Vagina (tissue), 2 donors: ENCODE results near the gene TNFAIP3. TPM values are rescaled to one million over a fixed set of nuclear protein-coding genes. Genes with fewer than 3 reads are reported as not detected.
"Not testable (repeated sequence)": the region's sequence is repeated elsewhere in the genome, so short reads cannot be mapped to it uniquely, and the experiment has no call there.

Experiments
- DNase-seq, 2 donors: peaks; one replicate each; pipeline ENCODE4 v3.0.0-alpha.2; 2017; ENCODE audit errors: extremely low spot score in 2 of 2
- H3K27ac ChIP-seq: fragments of 200-600 bp; sonication (generic); one replicate; pipeline ENCODE4 v1.5.1; 2019
- H3K27me3 ChIP-seq: fragments of 200-600 bp; sonication (generic); one replicate; pipeline ENCODE4 v1.5.1; 2019
- H3K36me3 ChIP-seq, 2 donors: fragments of 200-600 bp; sonication (generic); one replicate each; pipeline ENCODE4 v1.5.1; 2017 to 2019
- H3K4me1 ChIP-seq: fragments of 200-600 bp; sonication (generic); one replicate; pipeline ENCODE4 v1.5.1; 2019
- H3K4me3 ChIP-seq, 2 donors: fragments of 200-600 bp; sonication (generic); 1 replicate in 1 of 2; 2 replicates in 1 of 2; pipeline ENCODE4 v1.5.1; 2016 to 2019
- H3K9me3 ChIP-seq: fragments of 200-600 bp; sonication (generic); one replicate; pipeline ENCODE4 v1.5.1; 2019
- POLR2A ChIP-seq, 2 donors: fragments of 450-650 bp; IDR thresholded peaks; one replicate each; pipeline ENCODE4 v1.6.1; 2017; ENCODE audit warnings: antibody characterized with exemption in 2 of 2, mild to moderate bottlenecking in 2 of 2, moderate library complexity in 2 of 2
- POLR2AphosphoS5 ChIP-seq, 2 donors: sonication (generic); formaldehyde crosslinking; IDR thresholded peaks; one replicate each; pipeline ENCODE4 v1.9.0; 2017; ENCODE audit warnings: antibody characterized with exemption in 2 of 2, mild to moderate bottlenecking in 2 of 2, low read depth in 1 of 2; ENCODE audit not compliant: insufficient read depth in 1 of 2
- intact Hi-C: fragments of 100-400 bp; cut with DNase I; formaldehyde crosslinking; loops from one replicate; pipeline ENCODE4 v1.15.1; 2023
- total RNA-seq: library from RNA; depleted of rRNA; stranded (reverse); fragments of >200 nt; gene quantifications from one replicate; pipeline ENCODE4 v1.2.3, GENCODE V29; 2016
- TF ChIP-seq, protein P1 (sequence below), 3 experiments: fragments of 450-650 bp in 2 of 3; fragments of 200-600 bp in 1 of 3; sonication (generic) in 1 of 3; IDR thresholded peaks; one replicate each; pipeline ENCODE4 v1.5.1; 2017 to 2019; ENCODE audit warnings: antibody characterized with exemption in 3 of 3, mild to moderate bottlenecking in 2 of 3, moderate library complexity in 2 of 3

TNFAIP3 gene
- total RNA-seq, 1 donor from 2014 or later = 28.5 TPM

DNA sequence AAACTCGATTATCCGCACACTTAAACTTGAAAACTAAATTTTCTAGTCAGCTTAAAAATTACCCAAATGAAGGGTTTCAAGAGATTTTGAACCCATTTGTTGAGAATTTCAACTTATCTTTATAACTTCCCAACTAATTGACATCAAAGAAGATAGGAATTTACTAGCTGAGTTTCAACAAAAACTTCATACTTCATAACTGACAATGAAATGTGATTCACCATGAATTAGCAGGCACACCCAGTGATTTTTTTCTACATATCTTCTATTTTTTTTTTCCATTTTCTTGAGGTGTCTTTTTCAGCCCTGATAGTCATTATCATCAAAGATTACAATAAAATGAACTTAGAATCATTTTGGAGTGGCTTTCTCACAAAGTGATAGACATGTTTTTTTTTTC, 26.7 kb downstream of the TNFAIP3 start:
- TF ChIP-seq, protein P1, sequence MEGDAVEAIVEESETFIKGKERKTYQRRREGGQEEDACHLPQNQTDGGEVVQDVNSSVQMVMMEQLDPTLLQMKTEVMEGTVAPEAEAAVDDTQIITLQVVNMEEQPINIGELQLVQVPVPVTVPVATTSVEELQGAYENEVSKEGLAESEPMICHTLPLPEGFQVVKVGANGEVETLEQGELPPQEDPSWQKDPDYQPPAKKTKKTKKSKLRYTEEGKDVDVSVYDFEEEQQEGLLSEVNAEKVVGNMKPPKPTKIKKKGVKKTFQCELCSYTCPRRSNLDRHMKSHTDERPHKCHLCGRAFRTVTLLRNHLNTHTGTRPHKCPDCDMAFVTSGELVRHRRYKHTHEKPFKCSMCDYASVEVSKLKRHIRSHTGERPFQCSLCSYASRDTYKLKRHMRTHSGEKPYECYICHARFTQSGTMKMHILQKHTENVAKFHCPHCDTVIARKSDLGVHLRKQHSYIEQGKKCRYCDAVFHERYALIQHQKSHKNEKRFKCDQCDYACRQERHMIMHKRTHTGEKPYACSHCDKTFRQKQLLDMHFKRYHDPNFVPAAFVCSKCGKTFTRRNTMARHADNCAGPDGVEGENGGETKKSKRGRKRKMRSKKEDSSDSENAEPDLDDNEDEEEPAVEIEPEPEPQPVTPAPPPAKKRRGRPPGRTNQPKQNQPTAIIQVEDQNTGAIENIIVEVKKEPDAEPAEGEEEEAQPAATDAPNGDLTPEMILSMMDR (IDR thresholded peaks at IDR 0.05) = no peak
- TF ChIP-seq POLR2A (IDR thresholded peaks at IDR 0.05) = no peak
- TF ChIP-seq POLR2AphosphoS5 (IDR thresholded peaks at IDR 0.05; ENCODE audit: insufficient read depth in 1 of 2, low read depth in 1 of 2) = no peak
- Histone ChIP-seq H3K27ac (no peak overlapping the region), H3K4me3 (no peak overlapping the region), H3K27me3 (no peaks in the 10 kb centered on the region), H3K4me1 (no peaks in the 10 kb centered on the region), H3K9me3 (no peaks in the 10 kb centered on the region), H3K36me3 (no peaks in the 10 kb centered on the region)
- intact Hi-C loops = no loop called here
- no peak for DNase-seq

GRCh38 chr6:137894378-137894777, 27.3 kb downstream of the TNFAIP3 start:
- DNase-seq, H3K4me1 ChIP-seq, H3K9me3 ChIP-seq, H3K4me3 ChIP-seq, H3K36me3 ChIP-seq, H3K27me3 ChIP-seq, H3K27ac ChIP-seq, intact Hi-C loops: not testable (repeated sequence)

DNA sequence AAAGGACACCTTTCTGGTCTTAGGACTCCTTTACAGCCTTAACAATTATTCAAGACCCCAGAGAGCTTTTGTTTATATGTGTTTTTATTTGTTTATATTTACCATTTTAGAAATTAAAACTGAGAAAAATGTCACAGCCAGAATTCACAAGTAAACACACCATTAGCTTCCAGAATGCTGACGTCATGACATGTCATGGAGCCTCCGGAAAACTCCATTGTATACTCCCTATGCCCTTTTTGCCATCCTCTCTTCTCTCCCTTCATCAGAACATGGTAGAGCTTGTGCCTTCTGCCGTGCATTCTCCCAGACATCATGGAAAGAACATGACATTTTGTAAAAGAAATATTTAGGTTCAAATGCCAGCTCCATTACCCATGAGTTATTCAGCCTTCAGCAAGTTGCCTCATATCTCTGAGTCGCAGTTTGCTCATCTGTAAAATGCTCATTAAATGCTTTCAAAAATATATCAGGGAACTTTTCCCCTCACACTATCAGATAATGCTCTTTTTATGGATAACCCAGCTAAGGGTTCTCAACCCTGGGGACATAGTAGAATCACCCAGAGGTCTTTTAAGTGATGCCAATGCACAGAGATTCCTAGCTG, 27.8 kb downstream of the TNFAIP3 start:
- DNase-seq = no peak
- Histone ChIP-seq H3K4me3 (no peak overlapping the region), H3K9me3 (no peaks in the 10 kb centered on the region), H3K36me3 (no peaks in the 10 kb centered on the region), H3K27me3 (no peaks in the 10 kb centered on the region), H3K27ac (no peak overlapping the region), H3K4me1 (no peaks in the 10 kb centered on the region)
- intact Hi-C loops = no loop called here
- no peak for TF ChIP-seq POLR2A (IDR thresholded peaks at IDR 0.05)
- TF ChIP-seq POLR2AphosphoS5 (IDR thresholded peaks at IDR 0.05; ENCODE audit: insufficient read depth in 1 of 2, low read depth in 1 of 2) = no peak
- TF ChIP-seq, protein P1 (IDR thresholded peaks at IDR 0.05) = no peak

GRCh38 chr6:137896647-137897046, 29.6 kb downstream of the TNFAIP3 start:
- Histone ChIP-seq H3K27me3 (no peaks in the 10 kb centered on the region), H3K4me3 (no peak overlapping the region), H3K27ac (no peak overlapping the region), H3K4me1 (no peaks in the 10 kb centered on the region), H3K9me3 (no peaks in the 10 kb centered on the region), H3K36me3 (no peaks in the 10 kb centered on the region)
- intact Hi-C loops = no loop called here
- TF ChIP-seq POLR2AphosphoS5 (IDR thresholded peaks at IDR 0.05; ENCODE audit: insufficient read depth in 1 of 2, low read depth in 1 of 2) = no peak
- TF ChIP-seq, protein P1 (IDR thresholded peaks at IDR 0.05) = no peak
- no peak for TF ChIP-seq POLR2A (IDR thresholded peaks at IDR 0.05)
- no peak for DNase-seq

DNA sequence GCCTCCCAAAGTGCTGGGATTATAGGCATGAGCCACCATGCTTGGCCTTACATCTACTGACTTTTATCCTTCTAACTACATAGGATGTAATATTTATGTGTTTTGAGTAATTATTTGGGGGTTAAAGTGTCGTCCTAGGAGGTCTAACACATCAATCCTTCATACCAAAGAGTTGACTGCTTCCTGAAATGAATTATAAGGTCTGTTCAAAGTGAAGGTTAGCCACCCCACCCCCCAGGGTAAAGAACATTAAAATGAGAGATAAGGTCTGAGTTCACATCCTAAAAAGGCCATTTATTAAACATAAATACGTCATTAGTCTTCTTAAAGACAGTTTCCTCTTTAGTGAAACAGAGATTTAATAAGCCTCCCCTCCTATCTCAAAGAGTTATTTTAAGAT, 33.8 kb downstream of the TNFAIP3 start:
- no peaks in the 10 kb centered on the region for H3K27me3 ChIP-seq
- H3K27ac ChIP-seq = no peak overlapping the region
- no peak for DNase-seq
- no peaks in the 10 kb centered on the region for H3K9me3 ChIP-seq
- H3K36me3 ChIP-seq = no peaks in the 10 kb centered on the region
- H3K4me3 ChIP-seq = no peak overlapping the region
- no peak for TF ChIP-seq POLR2AphosphoS5 (IDR thresholded peaks at IDR 0.05; ENCODE audit: insufficient read depth in 1 of 2, low read depth in 1 of 2)
- H3K4me1 ChIP-seq = no peaks in the 10 kb centered on the region
- intact Hi-C loops = no loop called here

DNA sequence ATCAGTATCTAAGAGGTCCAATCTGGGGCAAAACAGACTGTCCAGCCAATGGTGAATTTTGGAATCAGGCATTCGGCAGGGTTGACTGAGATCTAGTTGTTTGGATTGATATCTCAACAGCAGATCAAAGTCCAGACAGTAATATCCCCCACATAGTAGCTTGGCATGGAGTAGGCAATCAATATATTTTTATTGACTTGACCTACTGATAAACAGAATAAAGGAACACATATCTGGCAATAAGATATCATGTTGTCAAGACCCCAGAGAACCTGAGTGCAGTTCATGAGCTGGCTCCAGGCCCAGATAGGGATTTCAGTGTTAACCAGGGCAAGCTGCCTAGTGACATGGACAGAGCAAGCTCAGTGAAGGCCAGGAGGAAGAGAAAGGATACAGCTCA, 34.4 kb downstream of the TNFAIP3 start:
- TF ChIP-seq POLR2AphosphoS5 (IDR thresholded peaks at IDR 0.05; ENCODE audit: insufficient read depth in 1 of 2, low read depth in 1 of 2) = no peak
- H3K4me1 ChIP-seq = no peaks in the 10 kb centered on the region
- H3K27me3 ChIP-seq = no peaks in the 10 kb centered on the region
- intact Hi-C loops = no loop called here
- no peak for DNase-seq
- H3K36me3 ChIP-seq = no peaks in the 10 kb centered on the region
- H3K9me3 ChIP-seq = no peaks in the 10 kb centered on the region
- no peak overlapping the region for H3K27ac ChIP-seq
- no peak overlapping the region for H3K4me3 ChIP-seq
